GM10248 (cell line): ENCODE measurements around the gene PTGFR.

Experiments used
- CTCF ChIA-PET: fragments of 300-600 bp; sonication (Branson Sonifier 250); formaldehyde crosslinking; extraction: SDS; loops from one replicate; lab custom pipeline; 2021; ENCODE audit warnings: antibody characterized with exemption; lab: Yijun Ruan, JAX
- POLR2A ChIA-PET: fragments of 350-650 bp; sonication (Branson Sonifier 250); formaldehyde crosslinking; extraction: SDS; loops from one replicate; lab custom pipeline; 2020; ENCODE audit warnings: antibody characterized with exemption; lab: Yijun Ruan, JAX
- DNase-seq: peaks from one replicate; pipeline ENCODE4 v3.0.0; 2012; ENCODE audit errors: extremely low spot score
- TF ChIP-seq, protein P1 (sequence below): IDR thresholded peaks from 2 replicates; pipeline ENCODE4 v1.5.1; 2012; ENCODE audit warnings: mild to moderate bottlenecking, low read depth; ENCODE audit errors: extremely low read depth, missing control alignments, control extremely low read depth

Gene PTGFR

DNA sequence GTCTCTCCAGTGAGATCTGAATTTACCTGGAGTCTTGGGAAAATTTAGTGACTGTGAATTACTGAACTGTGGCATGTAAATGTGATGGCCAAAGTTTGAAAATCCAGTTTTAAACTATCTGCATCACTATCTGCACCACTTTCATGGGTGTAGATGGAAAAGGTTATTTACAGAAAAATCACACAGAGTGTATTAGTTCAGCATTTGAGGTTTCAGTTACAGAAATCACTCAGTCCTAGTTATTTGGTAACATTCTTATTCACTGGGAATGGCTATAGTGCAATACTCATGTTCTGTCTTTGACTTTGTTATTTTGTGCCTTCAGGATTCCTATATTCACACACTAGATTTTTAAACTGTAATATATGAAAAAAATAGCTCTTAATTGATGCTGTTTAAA is 68.9 kb downstream of the PTGFR start:
- DNase-seq, result no peak
- CTCF ChIA-PET, result no interaction called here
- POLR2A ChIA-PET, result no interaction called here
- TF ChIP-seq, protein P1, sequence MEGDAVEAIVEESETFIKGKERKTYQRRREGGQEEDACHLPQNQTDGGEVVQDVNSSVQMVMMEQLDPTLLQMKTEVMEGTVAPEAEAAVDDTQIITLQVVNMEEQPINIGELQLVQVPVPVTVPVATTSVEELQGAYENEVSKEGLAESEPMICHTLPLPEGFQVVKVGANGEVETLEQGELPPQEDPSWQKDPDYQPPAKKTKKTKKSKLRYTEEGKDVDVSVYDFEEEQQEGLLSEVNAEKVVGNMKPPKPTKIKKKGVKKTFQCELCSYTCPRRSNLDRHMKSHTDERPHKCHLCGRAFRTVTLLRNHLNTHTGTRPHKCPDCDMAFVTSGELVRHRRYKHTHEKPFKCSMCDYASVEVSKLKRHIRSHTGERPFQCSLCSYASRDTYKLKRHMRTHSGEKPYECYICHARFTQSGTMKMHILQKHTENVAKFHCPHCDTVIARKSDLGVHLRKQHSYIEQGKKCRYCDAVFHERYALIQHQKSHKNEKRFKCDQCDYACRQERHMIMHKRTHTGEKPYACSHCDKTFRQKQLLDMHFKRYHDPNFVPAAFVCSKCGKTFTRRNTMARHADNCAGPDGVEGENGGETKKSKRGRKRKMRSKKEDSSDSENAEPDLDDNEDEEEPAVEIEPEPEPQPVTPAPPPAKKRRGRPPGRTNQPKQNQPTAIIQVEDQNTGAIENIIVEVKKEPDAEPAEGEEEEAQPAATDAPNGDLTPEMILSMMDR, result no peak

DNA sequence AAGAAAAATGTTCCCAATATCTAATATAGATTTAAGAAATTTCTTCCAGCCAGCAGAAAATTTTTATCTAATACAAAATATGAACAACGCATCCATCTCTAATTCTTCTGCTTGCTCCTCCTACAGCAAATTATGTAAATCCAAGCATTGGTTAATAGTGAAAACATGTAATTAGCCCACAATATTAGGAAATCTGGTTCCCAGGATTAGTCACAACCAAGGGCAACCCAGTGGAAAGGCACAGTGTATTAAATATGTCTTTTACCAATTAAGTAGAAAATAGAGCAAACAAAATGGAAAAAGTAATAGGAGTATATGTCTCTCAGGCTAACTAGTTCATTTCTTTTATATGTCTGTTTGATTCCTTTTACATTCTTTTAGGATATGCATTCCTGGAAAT is 70.0 kb downstream of the PTGFR start:
- CTCF ChIA-PET, result no interaction called here
- DNase-seq, result no peak
- TF ChIP-seq, protein P1, result no peak
- POLR2A ChIA-PET, result no interaction called here

DNA sequence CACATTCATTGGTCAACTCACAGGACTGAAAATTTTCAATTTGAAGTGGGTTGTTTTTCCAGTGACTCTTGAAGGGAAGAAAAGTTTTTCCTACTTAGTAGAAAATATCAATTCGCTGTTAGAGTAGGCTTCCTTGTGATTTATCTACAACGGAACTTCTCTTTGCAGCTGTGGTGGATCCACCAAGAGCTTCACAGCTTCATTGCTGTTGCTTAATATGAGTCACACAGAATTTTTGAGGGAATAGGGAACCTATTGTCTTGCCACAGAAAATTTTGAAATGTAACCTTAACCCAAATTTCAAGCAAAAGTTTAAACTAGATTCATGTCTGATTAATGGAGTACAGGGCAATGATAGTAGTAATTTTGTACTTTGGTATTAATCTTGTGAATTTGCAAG is 71.1 kb downstream of the PTGFR start:
- CTCF ChIA-PET, result no interaction called here
- TF ChIP-seq, protein P1, result no peak
- POLR2A ChIA-PET, result no interaction called here
- DNase-seq, result no peak

DNA sequence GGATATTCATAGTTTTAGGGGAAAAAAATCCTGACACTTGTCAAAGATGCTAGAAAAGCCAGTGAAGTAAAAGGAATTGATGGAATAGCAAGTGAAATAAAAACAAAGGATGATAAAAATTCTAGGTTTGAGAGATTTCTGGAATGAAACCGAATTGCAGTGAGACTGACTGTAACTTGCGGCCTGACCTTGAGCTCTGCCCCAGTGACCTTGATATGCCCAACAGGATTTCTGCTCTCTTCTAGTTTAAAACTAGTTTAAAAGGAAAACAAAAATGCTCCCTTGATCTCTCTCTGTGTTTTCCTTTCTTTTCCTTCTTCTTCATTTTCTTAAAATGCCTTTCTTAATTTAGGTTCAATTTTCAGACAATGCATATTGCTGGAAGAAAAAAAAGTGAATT is 74.6 kb downstream of the PTGFR start:
- TF ChIP-seq, protein P1, result no peak
- ChIA-PET POLR2A (no interaction called here), CTCF (no interaction called here)
- DNase-seq, result no peak

DNA sequence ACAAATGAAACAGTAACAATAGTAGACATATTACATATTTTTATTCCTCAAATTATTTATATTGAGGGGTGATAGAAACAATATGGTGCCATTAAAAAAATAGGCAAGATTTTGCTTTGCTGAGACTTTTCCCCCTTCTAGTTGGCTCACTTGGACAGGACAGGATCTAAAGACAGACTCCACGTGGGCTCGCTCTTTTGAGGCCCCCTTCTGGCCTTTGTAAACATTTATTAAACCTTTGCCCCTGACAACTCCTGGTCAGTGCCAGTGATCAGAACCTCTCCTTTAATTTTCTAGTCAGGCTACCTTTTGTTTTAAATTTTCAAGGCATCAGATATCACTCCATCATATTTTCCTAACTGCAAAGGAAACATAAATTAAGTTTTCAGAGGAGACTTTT is 79.8 kb downstream of the PTGFR start:
- no peak for DNase-seq
- ChIA-PET POLR2A (no interaction called here), CTCF (no interaction called here)
- TF ChIP-seq, protein P1, result no peak

DNA sequence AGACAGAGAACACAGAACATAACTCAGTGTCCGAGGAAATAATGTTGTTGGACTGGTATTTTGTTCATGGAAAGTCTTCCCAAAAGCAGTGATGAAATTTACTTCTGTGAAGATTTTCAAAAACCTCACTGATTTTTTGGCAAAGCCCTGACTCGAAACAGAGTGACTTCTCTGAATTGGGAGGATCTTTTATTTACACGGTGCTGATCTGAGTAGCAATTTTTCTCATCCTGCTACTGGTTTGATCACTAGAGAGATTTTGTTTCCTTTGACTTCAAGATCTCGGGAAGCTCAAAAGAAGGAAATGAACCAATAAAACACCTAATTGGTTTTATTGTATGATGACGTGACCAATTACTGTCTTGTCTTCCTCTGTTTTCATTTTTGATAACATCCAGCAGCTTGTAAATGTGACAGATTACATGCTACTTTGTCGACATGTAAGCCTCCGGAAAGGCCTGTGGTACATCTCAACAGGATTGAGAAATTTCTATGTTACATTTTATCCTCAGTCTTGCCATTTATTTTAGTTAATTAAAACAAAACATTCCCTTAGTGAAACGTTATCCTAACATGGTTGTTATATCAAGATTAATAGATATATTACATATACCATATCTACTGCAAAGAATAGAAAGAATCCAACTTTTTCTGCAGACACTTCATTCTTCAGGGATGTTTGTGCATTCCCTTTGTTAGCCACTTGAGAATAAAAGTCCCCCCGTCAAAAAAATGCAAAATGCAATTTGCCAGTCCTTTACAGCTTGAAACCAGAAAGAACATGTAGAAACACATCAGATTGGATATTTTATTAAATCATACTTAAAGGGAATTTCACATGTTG is 86.7 kb downstream of the PTGFR start:
- POLR2A ChIA-PET, result no interaction called here

More for the DNA sequence above, 86.7 kb downstream of the PTGFR start:
- no peak for DNase-seq
- CTCF ChIA-PET, result interaction anchor here (1.5 kb wide), 1 partner anchor 31 kb away, joined by 3 read pairs; no protein-coding TSS in a partner anchor
- TF ChIP-seq, protein P1, result no peak
